HUES48 (cell line): Measurements from ENCODE around the gene UTF1.

Source experiments
- H3K27ac ChIP-seq: one replicate; pipeline ENCODE4 v1.7.0; 2013; ENCODE audit warnings: low read depth, low read length, inconsistent platforms
- H3K27me3 ChIP-seq: 2 replicates; pipeline ENCODE4 v1.6.1; 2013; ENCODE audit warnings: mild to moderate bottlenecking, low read length; ENCODE audit not compliant: control insufficient read depth, insufficient read depth
- H3K36me3 ChIP-seq: 2 replicates; pipeline ENCODE4 v1.6.1; 2013; ENCODE audit warnings: low read length; ENCODE audit not compliant: control insufficient read depth, insufficient read depth
- H3K4me1 ChIP-seq: 2 replicates; pipeline ENCODE4 v1.6.1; 2013; ENCODE audit warnings: mild to moderate bottlenecking, low read length; ENCODE audit not compliant: control insufficient read depth, insufficient read depth
- H3K4me3 ChIP-seq: 2 replicates; pipeline ENCODE4 v1.5.1; 2013; ENCODE audit warnings: mild to moderate bottlenecking, low read depth, low read length
- H3K9ac ChIP-seq: 2 replicates; pipeline ENCODE4 v1.6.1; 2013; ENCODE audit warnings: mild to moderate bottlenecking, low read depth, low read length, moderate library complexity
- H3K9me3 ChIP-seq: 2 replicates; pipeline ENCODE4 v1.6.1; 2013; ENCODE audit warnings: low read length; ENCODE audit not compliant: control insufficient read depth, insufficient read depth

The UTF1 gene

DNA sequence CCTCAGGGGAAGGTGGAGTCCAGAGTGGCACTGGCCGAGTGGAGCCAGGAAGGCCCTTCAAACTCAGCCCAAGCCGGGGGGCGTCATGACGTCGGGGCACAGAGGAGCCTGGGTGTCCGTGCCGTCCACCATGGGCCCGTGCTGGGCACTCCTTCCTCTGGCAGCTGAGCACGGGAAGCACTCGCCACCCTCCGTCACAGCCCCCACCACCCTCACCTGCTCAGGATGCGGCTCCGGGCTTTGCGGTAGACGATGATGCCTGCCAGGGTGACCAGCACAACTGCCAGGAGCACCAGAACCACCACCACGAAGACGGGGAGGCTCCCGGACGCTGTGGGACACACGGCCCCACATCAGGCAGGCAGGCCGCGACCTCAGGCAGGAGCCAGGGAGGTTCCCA, 38.5 kb downstream of the UTF1 start:
- Histone ChIP-seq H3K4me3 (no peak overlapping the region), H3K27me3 (0 out of 2 replicates have a peak, but pooled peaks cover 2% of the 10 kb centered on the region), H3K9me3 (no peaks in the 10 kb centered on the region), H3K36me3 (no peaks in the 10 kb centered on the region), H3K9ac (no peak overlapping the region), H3K27ac (no peak overlapping the region), H3K4me1 (no peaks in the 10 kb centered on the region)

DNA sequence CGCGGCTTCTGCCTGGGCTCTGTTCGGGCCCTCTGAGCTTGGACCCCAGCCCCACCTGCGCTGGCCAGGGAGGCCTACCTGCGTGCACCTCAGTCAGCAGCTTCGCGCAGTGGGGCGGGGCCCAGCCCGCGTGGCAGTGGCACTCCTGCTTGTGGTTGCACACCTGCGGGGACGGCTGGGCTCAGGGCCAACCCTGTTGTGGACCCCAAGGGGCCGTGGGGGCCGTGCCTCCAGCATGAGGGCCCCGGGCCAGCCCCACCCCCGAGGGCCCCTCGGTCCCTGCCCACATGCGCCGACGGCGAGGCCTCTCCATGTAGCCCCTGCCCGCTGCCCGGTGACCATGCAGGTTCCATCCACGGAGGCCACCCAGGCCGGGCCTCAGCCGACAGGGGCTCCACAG, 39.4 kb downstream of the UTF1 start:
- H3K27ac ChIP-seq, result no peak overlapping the region
- no peaks in the 10 kb centered on the region for H3K9me3 ChIP-seq
- no peak overlapping the region for H3K4me3 ChIP-seq
- H3K36me3 ChIP-seq, result no peaks in the 10 kb centered on the region
- H3K9ac ChIP-seq, result no peak overlapping the region
- H3K27me3 ChIP-seq, result no peaks in the 10 kb centered on the region
- H3K4me1 ChIP-seq, result no peaks in the 10 kb centered on the region

GRCh38 chr10:133270204-133270603, 40.2 kb downstream of the UTF1 start:
- Histone ChIP-seq H3K4me3 (no peak overlapping the region), H3K4me1 (no peaks in the 10 kb centered on the region), H3K9me3 (no peaks in the 10 kb centered on the region), H3K9ac (no peak overlapping the region), H3K36me3 (no peaks in the 10 kb centered on the region), H3K27me3 (no peaks in the 10 kb centered on the region), H3K27ac (no peak overlapping the region)

DNA sequence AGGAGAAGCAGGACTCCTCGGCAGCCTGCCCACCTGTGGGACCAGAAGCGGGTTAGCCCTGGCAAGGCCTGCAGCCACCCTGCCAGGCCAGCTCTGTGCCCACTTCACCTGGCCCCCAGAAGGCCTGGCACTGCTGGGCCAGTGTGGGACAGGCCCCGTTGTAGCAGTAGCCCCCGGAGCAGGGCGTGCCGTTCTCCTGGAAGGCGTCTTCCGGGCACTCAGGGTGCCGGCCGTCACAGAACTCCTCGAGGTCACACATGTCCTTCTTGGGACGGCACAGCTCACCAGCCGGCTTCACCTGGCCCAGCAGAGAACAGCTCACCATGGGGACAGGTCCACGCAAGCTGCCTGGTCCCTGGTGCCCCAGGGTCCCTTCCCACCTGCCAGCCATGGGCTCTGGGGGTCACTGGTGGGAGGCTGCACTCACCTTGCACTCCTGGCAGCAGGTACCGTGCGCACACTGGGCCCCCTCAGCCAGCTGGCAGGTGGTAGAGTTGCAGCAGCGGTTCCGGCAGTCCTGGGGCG, 40.8 kb downstream of the UTF1 start:
- H3K9ac ChIP-seq, result no peak overlapping the region
- H3K9me3 ChIP-seq, result no peaks in the 10 kb centered on the region
- H3K27ac ChIP-seq, result no peak overlapping the region
- H3K4me1 ChIP-seq, result no peaks in the 10 kb centered on the region; the same call in 1 of the 2 replicates
- H3K36me3 ChIP-seq, result no peaks in the 10 kb centered on the region
- H3K27me3 ChIP-seq, result no peaks in the 10 kb centered on the region
- H3K4me3 ChIP-seq, result no peak overlapping the region

- no peaks in the 10 kb centered on the region for H3K9me3 ChIP-seq
- H3K27me3 ChIP-seq, result peaks cover 7% of the 10 kb centered on the region
- H3K9ac ChIP-seq, result no peak overlapping the region
- peaks cover 5% of the 10 kb centered on the region; the same call in 1 of the 2 replicates for H3K4me1 ChIP-seq
- H3K4me3 ChIP-seq, result no peak overlapping the region
- no peaks in the 10 kb centered on the region for H3K36me3 ChIP-seq
- H3K27ac ChIP-seq, result no peak overlapping the region
These were observed 41.7 kb downstream of the UTF1 start for GRCh38 chr10:133271521-133272300.

DNA sequence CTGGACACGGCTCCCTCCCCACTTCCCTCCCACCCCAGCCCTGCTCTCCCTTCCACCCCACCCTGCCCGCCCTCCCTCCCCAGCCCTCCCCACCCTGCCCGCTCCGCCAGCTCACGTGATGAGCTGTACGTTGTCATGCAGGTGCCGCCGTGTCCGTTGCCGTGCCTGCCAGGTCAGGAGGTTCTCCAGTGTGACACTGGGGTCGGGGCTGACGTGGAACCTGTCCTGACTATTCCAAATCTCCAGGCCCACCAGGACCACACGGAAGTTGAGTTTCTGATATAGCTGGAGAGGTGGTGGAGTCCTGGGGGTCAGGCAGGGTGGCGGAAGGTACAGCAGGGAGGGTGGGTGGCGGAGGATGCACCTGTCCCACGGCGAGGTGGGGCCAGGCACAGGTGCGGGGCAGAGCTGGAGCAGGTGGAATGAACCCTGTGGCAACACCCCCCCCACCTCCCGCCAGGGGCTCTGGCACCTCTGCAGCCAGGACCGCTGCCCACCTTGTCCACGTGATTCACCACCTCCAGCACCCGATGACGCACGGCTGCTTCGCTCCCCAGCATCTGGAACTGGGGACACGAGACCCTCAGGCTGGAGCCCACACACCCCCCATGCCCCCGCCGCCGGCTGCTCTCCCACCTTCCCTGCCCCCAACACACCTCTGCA, 42.4 kb downstream of the UTF1 start:
- Histone ChIP-seq H3K9ac (no peak overlapping the region), H3K4me3 (no peak overlapping the region), H3K9me3 (no peaks in the 10 kb centered on the region), H3K27ac (no peak overlapping the region), H3K4me1 (peaks cover 5% of the 10 kb centered on the region; the same call in 1 of the 2 replicates), H3K36me3 (no peaks in the 10 kb centered on the region), H3K27me3 (peaks cover 7% of the 10 kb centered on the region)

GRCh38 chr10:133272964-133273420, 43.0 kb downstream of the UTF1 start:
- Histone ChIP-seq H3K9me3 (no peaks in the 10 kb centered on the region), H3K9ac (no peak overlapping the region), H3K36me3 (no peaks in the 10 kb centered on the region), H3K4me3 (no peak overlapping the region), H3K27me3 (peaks cover 7% of the 10 kb centered on the region), H3K27ac (no peak overlapping the region), H3K4me1 (peaks cover 5% of the 10 kb centered on the region; the same call in 1 of the 2 replicates)

- Histone ChIP-seq H3K36me3 (no peaks in the 10 kb centered on the region), H3K4me3 (no peak overlapping the region), H3K9ac (no peak overlapping the region), H3K9me3 (no peaks in the 10 kb centered on the region), H3K4me1 (peaks cover 5% of the 10 kb centered on the region; the same call in 1 of the 2 replicates), H3K27me3 (peaks cover 7% of the 10 kb centered on the region), H3K27ac (no peak overlapping the region)
These were observed 43.6 kb downstream of the UTF1 start for GRCh38 chr10:133273534-133274143.

DNA sequence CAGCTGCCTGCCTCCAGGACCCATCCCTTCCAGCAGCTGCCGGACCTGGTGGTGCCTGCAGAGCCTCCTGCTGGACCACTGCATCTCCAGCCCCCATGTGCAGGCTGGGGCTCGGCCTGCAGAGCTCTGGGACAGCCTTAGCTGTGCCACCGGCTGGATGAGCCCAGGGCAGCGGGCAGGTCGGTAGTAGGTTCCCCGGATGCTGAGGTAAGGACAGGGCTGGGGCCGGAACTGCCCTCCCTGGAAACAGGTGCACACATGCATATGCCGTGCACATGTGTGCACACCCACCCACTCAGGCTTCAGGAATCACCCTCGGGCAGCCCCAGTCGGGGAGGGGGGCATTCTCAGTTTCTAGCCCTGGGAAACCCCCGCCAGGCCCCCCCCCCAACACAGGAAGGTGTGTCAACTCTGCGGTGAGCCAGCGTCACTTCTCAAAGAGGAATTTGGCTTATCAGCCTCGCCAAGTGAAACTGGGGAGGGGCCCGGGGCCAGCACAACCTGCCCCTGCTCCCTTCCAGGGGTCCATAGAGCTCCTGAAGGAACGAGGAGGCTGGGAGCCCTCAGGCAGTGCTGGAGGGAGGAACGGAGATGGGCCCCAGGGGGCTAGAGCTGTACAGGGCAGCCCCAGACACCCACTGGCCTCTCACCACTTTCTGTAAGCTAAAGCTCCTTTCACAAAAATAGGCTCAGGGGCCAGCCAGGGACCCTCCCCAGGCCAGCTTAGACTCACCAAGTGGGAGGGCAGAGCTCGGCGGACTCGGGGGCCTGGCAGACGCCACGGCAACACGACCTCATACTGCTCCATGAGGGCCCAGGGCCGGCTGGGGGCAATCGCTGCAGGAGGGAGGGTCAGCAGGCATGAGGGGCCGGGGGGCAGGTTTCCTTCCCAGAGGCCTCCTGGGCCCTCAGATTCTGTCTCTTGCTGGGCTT, 45.0 kb downstream of the UTF1 start:
- Histone ChIP-seq H3K9ac (no peak overlapping the region), H3K36me3 (peaks cover 11% of the 10 kb centered on the region), H3K4me1 (peaks cover 5% of the 10 kb centered on the region; the same call in 1 of the 2 replicates), H3K27me3 (peaks cover 7% of the 10 kb centered on the region), H3K27ac (no peak overlapping the region), H3K4me3 (no peak overlapping the region), H3K9me3 (no peaks in the 10 kb centered on the region)

GRCh38 chr10:133275684-133276092, 45.7 kb downstream of the UTF1 start:
- Histone ChIP-seq H3K9ac (no peak overlapping the region), H3K4me1 (peaks cover 5% of the 10 kb centered on the region; the same call in 1 of the 2 replicates), H3K9me3 (no peaks in the 10 kb centered on the region), H3K27ac (no peak overlapping the region), H3K36me3 (peaks cover 18% of the 10 kb centered on the region), H3K27me3 (peaks cover 7% of the 10 kb centered on the region), H3K4me3 (no peak overlapping the region)
